Measurements from ENCODE around the gene GPM6B. TPM values are rescaled to one million over a fixed set of nuclear protein-coding genes. Genes with fewer than 3 reads are reported as not detected.

The GPM6B gene
- total RNA-seq, 2 experiments from 2014 or later = not detected

GRCh38 chrX:13775837-13776236 lies 41.1 kb downstream of the GPM6B start:
- H3K27ac Mint-ChIP-seq = no peak overlapping the region
- no peak for DNase-seq
- no peaks in the 10 kb centered on the region for H3K4me1 Mint-ChIP-seq
- H3K4me3 Mint-ChIP-seq = no peak overlapping the region
- CTCF ChIA-PET = interaction anchor here (1.5 kb wide), 1 partner anchor 24 kb away, joined by 3 read pairs; no protein-coding TSS in a partner anchor
- no peaks in the 10 kb centered on the region for H3K9me3 Mint-ChIP-seq
- POLR2A ChIA-PET = no interaction called here
- peaks cover 13% of the 10 kb centered on the region for H3K36me3 Mint-ChIP-seq (ENCODE audit: low read depth)
- no peaks in the 10 kb centered on the region for H3K27me3 Mint-ChIP-seq

GRCh38 chrX:13774696-13775095 lies 42.2 kb downstream of the GPM6B start:
- no peaks in the 10 kb centered on the region for H3K27me3 Mint-ChIP-seq
- peaks cover 20% of the 10 kb centered on the region for H3K36me3 Mint-ChIP-seq (ENCODE audit: low read depth)
- H3K4me3 Mint-ChIP-seq = no peak overlapping the region
- no peak for DNase-seq
- CTCF ChIA-PET = interaction anchor here (1.5 kb wide), 1 partner anchor 25 kb away, joined by 3 read pairs; no protein-coding TSS in a partner anchor
- H3K27ac Mint-ChIP-seq = no peak overlapping the region
- POLR2A ChIA-PET = no interaction called here
- peaks cover 2% of the 10 kb centered on the region for H3K4me1 Mint-ChIP-seq
- H3K9me3 Mint-ChIP-seq = no peaks in the 10 kb centered on the region

- Mint-ChIP-seq H3K27me3 (no peaks in the 10 kb centered on the region), H3K36me3 (ENCODE audit: low read depth) (peaks cover 36% of the 10 kb centered on the region), H3K4me1 (peaks cover 2% of the 10 kb centered on the region), H3K9me3 (no peaks in the 10 kb centered on the region), H3K4me3 (no peak overlapping the region), H3K27ac (no peak overlapping the region)
- POLR2A ChIA-PET = no interaction called here
- CTCF ChIA-PET = interaction anchor here (0.5 kb wide), 1 partner anchor 179 kb away, joined by 3 read pairs; no protein-coding TSS in a partner anchor
- no peak for DNase-seq
Measured at GRCh38 chrX:13770013-13770535, 46.8 kb downstream of the GPM6B start.

- CTCF ChIA-PET = no interaction called here
- Mint-ChIP-seq H3K9me3 (no peaks in the 10 kb centered on the region), H3K27ac (no peak overlapping the region), H3K27me3 (no peaks in the 10 kb centered on the region), H3K4me3 (no peak overlapping the region), H3K4me1 (peaks cover 2% of the 10 kb centered on the region), H3K36me3 (ENCODE audit: low read depth) (peaks cover 31% of the 10 kb centered on the region)
- no peak for DNase-seq
- POLR2A ChIA-PET = no interaction called here
Measured at GRCh38 chrX:13768939-13769338, 48.0 kb downstream of the GPM6B start.

GRCh38 chrX:13764765-13765164 lies 52.1 kb downstream of the GPM6B start:
- ChIA-PET POLR2A (no interaction called here), CTCF (interaction anchor here (0.6 to 1.4 kb wide), 2 partner anchors 106 to 1992 kb away, joined by 3 to 4 read pairs; no protein-coding TSS in a partner anchor)
- peaks cover 27% of the 10 kb centered on the region for H3K36me3 Mint-ChIP-seq (ENCODE audit: low read depth)
- no peak overlapping the region for H3K4me3 Mint-ChIP-seq
- H3K4me1 Mint-ChIP-seq = peaks cover 5% of the 10 kb centered on the region
- H3K27ac Mint-ChIP-seq = no peak overlapping the region
- no peaks in the 10 kb centered on the region for H3K27me3 Mint-ChIP-seq
- DNase-seq = no peak
- H3K9me3 Mint-ChIP-seq = no peaks in the 10 kb centered on the region

- H3K27me3 Mint-ChIP-seq = no peaks in the 10 kb centered on the region
- H3K4me1 Mint-ChIP-seq = peaks cover 5% of the 10 kb centered on the region
- no peak for DNase-seq
- no peaks in the 10 kb centered on the region for H3K9me3 Mint-ChIP-seq
- peaks cover 26% of the 10 kb centered on the region for H3K36me3 Mint-ChIP-seq (ENCODE audit: low read depth)
- ChIA-PET CTCF (interaction anchor here (0.6 to 1.4 kb wide), 2 partner anchors 106 to 1992 kb away, joined by 3 to 4 read pairs; no protein-coding TSS in a partner anchor), POLR2A (no interaction called here)
- H3K27ac Mint-ChIP-seq = no peak overlapping the region
- H3K4me3 Mint-ChIP-seq = no peak overlapping the region
Measured at GRCh38 chrX:13764281-13764680, 52.6 kb downstream of the GPM6B start.

- no peak overlapping the region for H3K27ac Mint-ChIP-seq
- no peak overlapping the region for H3K4me3 Mint-ChIP-seq
- no peaks in the 10 kb centered on the region for H3K27me3 Mint-ChIP-seq
- CTCF ChIA-PET = interaction anchor here (1.4 kb wide), 1 partner anchor 105 kb away, joined by 3 read pairs; no protein-coding TSS in a partner anchor
- peaks cover 27% of the 10 kb centered on the region for H3K36me3 Mint-ChIP-seq (ENCODE audit: low read depth)
- H3K4me1 Mint-ChIP-seq = peaks cover 5% of the 10 kb centered on the region
- no peaks in the 10 kb centered on the region for H3K9me3 Mint-ChIP-seq
- POLR2A ChIA-PET = no interaction called here
- no peak for DNase-seq
Measured at GRCh38 chrX:13763489-13763888, 53.4 kb downstream of the GPM6B start.

GRCh38 chrX:13761606-13762414 lies 55.1 kb downstream of the GPM6B start:
- peaks cover 23% of the 10 kb centered on the region for H3K36me3 Mint-ChIP-seq (ENCODE audit: low read depth)
- H3K27ac Mint-ChIP-seq = no peak overlapping the region
- DNase-seq = no peak

GRCh38 chrX:13760426-13760825 lies 56.5 kb downstream of the GPM6B start:
- no peak for DNase-seq
- Mint-ChIP-seq H3K27me3 (no peaks in the 10 kb centered on the region), H3K9me3 (no peaks in the 10 kb centered on the region), H3K4me1 (peaks cover 7% of the 10 kb centered on the region), H3K36me3 (ENCODE audit: low read depth) (peaks cover 16% of the 10 kb centered on the region), H3K4me3 (no peak overlapping the region), H3K27ac (no peak overlapping the region)
- POLR2A ChIA-PET = no interaction called here
- CTCF ChIA-PET = no interaction called here

More at GRCh38 chrX:13761606-13762414, 55.1 kb downstream of the GPM6B start:
- CTCF ChIA-PET = interaction anchor here (0.6 to 0.8 kb wide), 2 partner anchors 111 to 1125 kb away, joined by 3 read pairs; no protein-coding TSS in a partner anchor
- no peaks in the 10 kb centered on the region for H3K27me3 Mint-ChIP-seq
- no peaks in the 10 kb centered on the region for H3K9me3 Mint-ChIP-seq
- H3K4me1 Mint-ChIP-seq = peaks cover 5% of the 10 kb centered on the region
- H3K4me3 Mint-ChIP-seq = no peak overlapping the region
- POLR2A ChIA-PET = no interaction called here

- Mint-ChIP-seq H3K4me3 (no peak overlapping the region), H3K4me1 (peaks cover 15% of the 10 kb centered on the region)
Measured at GRCh38 chrX:13759152-13759718, 57.7 kb downstream of the GPM6B start.

GRCh38 chrX:13756381-13756780 lies 60.5 kb downstream of the GPM6B start:
- Mint-ChIP-seq H3K27me3 (no peaks in the 10 kb centered on the region), H3K36me3 (ENCODE audit: low read depth) (peaks cover 27% of the 10 kb centered on the region), H3K4me1 (peaks cover 22% of the 10 kb centered on the region), H3K4me3 (no peak overlapping the region), H3K9me3 (no peaks in the 10 kb centered on the region), H3K27ac (no peak overlapping the region)
- CTCF ChIA-PET = interaction anchor here (0.6 kb wide), 1 partner anchor 17 kb away, joined by 3 read pairs; no protein-coding TSS in a partner anchor
- no peak for DNase-seq
- POLR2A ChIA-PET = no interaction called here

More at GRCh38 chrX:13759152-13759718, 57.7 kb downstream of the GPM6B start:
- ChIA-PET CTCF (no interaction called here), POLR2A (no interaction called here)
- no peaks in the 10 kb centered on the region for H3K27me3 Mint-ChIP-seq
- H3K9me3 Mint-ChIP-seq = no peaks in the 10 kb centered on the region
- DNase-seq = no peak
- H3K36me3 Mint-ChIP-seq (ENCODE audit: low read depth) = peaks cover 17% of the 10 kb centered on the region
- H3K27ac Mint-ChIP-seq = no peak overlapping the region

- ChIA-PET CTCF (interaction anchor here (1.2 kb wide), 1 partner anchor 15 kb away, joined by 3 read pairs; no protein-coding TSS in a partner anchor), POLR2A (no interaction called here)
- Mint-ChIP-seq H3K36me3 (ENCODE audit: low read depth) (peaks cover 27% of the 10 kb centered on the region), H3K4me3 (no peak overlapping the region), H3K9me3 (no peaks in the 10 kb centered on the region), H3K27me3 (no peaks in the 10 kb centered on the region), H3K4me1 (peaks cover 24% of the 10 kb centered on the region), H3K27ac (peak overlapping the region; percentile 5)
- peak; percentile 37 for DNase-seq
Measured at GRCh38 chrX:13755254-13755653, 61.6 kb downstream of the GPM6B start.

GRCh38 chrX:13754765-13755164 lies 62.1 kb downstream of the GPM6B start:
- Mint-ChIP-seq H3K36me3 (ENCODE audit: low read depth) (peaks cover 28% of the 10 kb centered on the region), H3K9me3 (no peaks in the 10 kb centered on the region), H3K27ac (no peak overlapping the region)

More at GRCh38 chrX:13754765-13755164, 62.1 kb downstream of the GPM6B start:
- H3K4me3 Mint-ChIP-seq = no peak overlapping the region
- H3K27me3 Mint-ChIP-seq = no peaks in the 10 kb centered on the region
- peaks cover 27% of the 10 kb centered on the region for H3K4me1 Mint-ChIP-seq
- ChIA-PET POLR2A (no interaction called here), CTCF (interaction anchor here (1.2 kb wide), 1 partner anchor 14 kb away, joined by 3 read pairs; no protein-coding TSS in a partner anchor)
- no peak for DNase-seq
